HEK293 (cell line): ENCODE results near the gene ZFP62.

Experiments
- MZF1 ChIP-seq: fragments of 450-650 bp; formaldehyde crosslinking; IDR thresholded peaks from 2 replicates; pipeline ENCODE4 v1.5.1; 2017; ENCODE audit warnings: missing biosample characterization, missing genetic modification characterization, borderline replicate concordance
- ZNF660 ChIP-seq: fragments of 450-650 bp; IDR thresholded peaks from 2 replicates; pipeline ENCODE4 v1.5.1; 2018; ENCODE audit warnings: missing biosample characterization, mild to moderate bottlenecking, missing genetic modification characterization
- TF ChIP-seq, protein P1 (sequence below): fragments of 450-650 bp; formaldehyde crosslinking; IDR thresholded peaks from 2 replicates; pipeline ENCODE4 v1.5.1; 2016; ENCODE audit warnings: missing biosample characterization, missing genetic modification characterization

GRCh38 chr5:180848265-180848664 is 12.8 kb downstream of the ZFP62 start:
- TF ChIP-seq ZNF660 (tag by site-specific recombination) (no peak), MZF1 (tag by site-specific recombination) (no peak)
- TF ChIP-seq, protein P1, sequence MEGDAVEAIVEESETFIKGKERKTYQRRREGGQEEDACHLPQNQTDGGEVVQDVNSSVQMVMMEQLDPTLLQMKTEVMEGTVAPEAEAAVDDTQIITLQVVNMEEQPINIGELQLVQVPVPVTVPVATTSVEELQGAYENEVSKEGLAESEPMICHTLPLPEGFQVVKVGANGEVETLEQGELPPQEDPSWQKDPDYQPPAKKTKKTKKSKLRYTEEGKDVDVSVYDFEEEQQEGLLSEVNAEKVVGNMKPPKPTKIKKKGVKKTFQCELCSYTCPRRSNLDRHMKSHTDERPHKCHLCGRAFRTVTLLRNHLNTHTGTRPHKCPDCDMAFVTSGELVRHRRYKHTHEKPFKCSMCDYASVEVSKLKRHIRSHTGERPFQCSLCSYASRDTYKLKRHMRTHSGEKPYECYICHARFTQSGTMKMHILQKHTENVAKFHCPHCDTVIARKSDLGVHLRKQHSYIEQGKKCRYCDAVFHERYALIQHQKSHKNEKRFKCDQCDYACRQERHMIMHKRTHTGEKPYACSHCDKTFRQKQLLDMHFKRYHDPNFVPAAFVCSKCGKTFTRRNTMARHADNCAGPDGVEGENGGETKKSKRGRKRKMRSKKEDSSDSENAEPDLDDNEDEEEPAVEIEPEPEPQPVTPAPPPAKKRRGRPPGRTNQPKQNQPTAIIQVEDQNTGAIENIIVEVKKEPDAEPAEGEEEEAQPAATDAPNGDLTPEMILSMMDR, result no peak
